ENCODE measurements around the gene SLC16A8.
"Not testable (repeated sequence)": the region's sequence is repeated elsewhere in the genome, so short reads cannot be mapped to it uniquely, and the experiment has no call there.

Gene SLC16A8

GRCh38 chr22:38085501-38085900 lies 1.5 kb upstream of the SLC16A8 start:
- no peak for DNase-seq

- DNase-seq, result no peak
Observed at GRCh38 chr22:38085056-38085455, 1.1 kb upstream of the SLC16A8 start.

GRCh38 chr22:38082986-38083710 lies 836 bp downstream of the SLC16A8 start:
- DNase-seq, result no peak

- DNase-seq, result no peak
Observed at GRCh38 chr22:38081941-38082828, 1.8 kb downstream of the SLC16A8 start.

- DNase-seq, result no peak
Observed at GRCh38 chr22:38081636-38081940, 2.4 kb downstream of the SLC16A8 start.

GRCh38 chr22:38080850-38081635 lies 2.9 kb downstream of the SLC16A8 start:
- no peak for DNase-seq

GRCh38 chr22:38080474-38080849 lies 3.5 kb downstream of the SLC16A8 start:
- DNase-seq, result no peak

- DNase-seq, result no peak
Observed at GRCh38 chr22:38079804-38080203, 4.2 kb downstream of the SLC16A8 start.

GRCh38 chr22:38079208-38079607 lies 4.8 kb downstream of the SLC16A8 start:
- not testable (repeated sequence) for DNase-seq

- DNase-seq, result no peak
Observed at GRCh38 chr22:38078046-38078840, 5.7 kb downstream of the SLC16A8 start.

- no peak for DNase-seq
Observed at GRCh38 chr22:38077595-38077994, 6.4 kb downstream of the SLC16A8 start.

- no peak for DNase-seq
Observed at GRCh38 chr22:38077096-38077495, 6.9 kb downstream of the SLC16A8 start.

- no peak for DNase-seq
Observed at GRCh38 chr22:38075961-38076360, 8.0 kb downstream of the SLC16A8 start.

- DNase-seq, result no peak
Observed at GRCh38 chr22:38075105-38075825, 8.7 kb downstream of the SLC16A8 start.

- no peak for DNase-seq
Observed at GRCh38 chr22:38074181-38075104, 9.5 kb downstream of the SLC16A8 start.

- no peak for DNase-seq
Observed at GRCh38 chr22:38073150-38074130, 10.5 kb downstream of the SLC16A8 start.

GRCh38 chr22:38072322-38073149 lies 11.4 kb downstream of the SLC16A8 start:
- DNase-seq, result no peak

All from NCI-H187 (cell line).